GDM1 (cell line): ENCODE measurements around the gene CDC6.
"Not testable (repeated sequence)": the region's sequence is repeated elsewhere in the genome, so short reads cannot be mapped to it uniquely, and the experiment has no call there.

Experiments
- DNase-seq: peaks from one replicate; lab custom pipeline; 2025; lab: John Stamatoyannopoulos, UW

Gene CDC6

GRCh38 chr17:40290629-40291280 is 3.1 kb downstream of the CDC6 start:
- peak; percentile 14 for DNase-seq

- no peak for DNase-seq
These were observed 3.6 kb downstream of the CDC6 start for GRCh38 chr17:40291281-40291664.

- DNase-seq: no peak
These were observed 5.7 kb downstream of the CDC6 start for GRCh38 chr17:40293363-40293762.

GRCh38 chr17:40295488-40296436 is 8.1 kb downstream of the CDC6 start:
- DNase-seq: no peak

GRCh38 chr17:40297511-40297910 is 9.8 kb downstream of the CDC6 start:
- no peak for DNase-seq

- DNase-seq: no peak
These were observed 11.0 kb downstream of the CDC6 start for GRCh38 chr17:40298726-40299125.

- DNase-seq: not testable (repeated sequence)
These were observed 11.6 kb downstream of the CDC6 start for GRCh38 chr17:40299159-40299757.

- no peak for DNase-seq
These were observed 13.6 kb downstream of the CDC6 start for GRCh38 chr17:40301315-40301714.

GRCh38 chr17:40303009-40303657 is 15.5 kb downstream of the CDC6 start:
- DNase-seq: peak; percentile 45

GRCh38 chr17:40303708-40304551 is 16.3 kb downstream of the CDC6 start:
- no peak for DNase-seq

GRCh38 chr17:40304552-40304863 is 16.8 kb downstream of the CDC6 start:
- not testable (repeated sequence) for DNase-seq

- DNase-seq: not testable (repeated sequence)
These were observed 17.2 kb downstream of the CDC6 start for GRCh38 chr17:40304866-40305265.

GRCh38 chr17:40306395-40306794 is 18.7 kb downstream of the CDC6 start:
- no peak for DNase-seq

GRCh38 chr17:40307001-40307730 is 19.5 kb downstream of the CDC6 start:
- DNase-seq: no peak

- peak; percentile 25 for DNase-seq
These were observed 20.1 kb downstream of the CDC6 start for GRCh38 chr17:40307740-40308239.

GRCh38 chr17:40309031-40309948 is 21.6 kb downstream of the CDC6 start, which contains the start of gene RARA:
Gene RARA (plus strand): TSS chr17:40309180. CDS start chr17:40331219, 22,039 bp downstream.
- DNase-seq: no peak

GRCh38 chr17:40309949-40310510 is 22.4 kb downstream of the CDC6 start:
- DNase-seq: no peak

- DNase-seq: no peak
These were observed 23.3 kb downstream of the CDC6 start for GRCh38 chr17:40310882-40311391.

GRCh38 chr17:40311575-40311974 is 23.9 kb downstream of the CDC6 start:
- DNase-seq: peak; percentile 37
